Left lung (tissue), 10 donors: ENCODE data around the gene SUSD3. TPM values are rescaled to one million over a fixed set of nuclear protein-coding genes. Genes with fewer than 3 reads are reported as not detected.

Experiments used
- ATAC-seq: fragments of 200-7000 bp; cut with Tn5 transposase; one replicate; pipeline ENCODE4 v1.9.1; 2020; ENCODE audit warnings: moderate library complexity
- DNase-seq, 4 donors: peaks; one replicate each; pipeline ENCODE4 v3.0.0-alpha.2; 2013 to 2020
- H3K27ac ChIP-seq, 2 donors: fragments of 200-600 bp; sonication (generic) in 1 of 2; one replicate each; pipeline versions ENCODE4 v1.5.0 to v1.8.0; 2020 to 2021
- H3K27me3 ChIP-seq, 2 donors: fragments of 200-600 bp; sonication (generic) in 1 of 2; one replicate each; pipeline versions ENCODE4 v1.5.0 to v1.8.0; 2020 to 2021
- H3K36me3 ChIP-seq, 2 donors: fragments of 200-600 bp; sonication (generic) in 1 of 2; one replicate each; pipeline versions ENCODE4 v1.5.0 to v1.8.0; 2020 to 2021
- H3K4me1 ChIP-seq, 2 donors: fragments of 200-600 bp; one replicate each; pipeline ENCODE4 v1.8.0; 2021
- H3K4me3 ChIP-seq, 2 donors: fragments of 200-600 bp; sonication (generic) in 1 of 2; one replicate each; pipeline versions ENCODE4 v1.5.0 to v1.8.0; 2020 to 2021; ENCODE audit warnings: mild to moderate bottlenecking in 1 of 2
- H3K9me3 ChIP-seq, 2 donors: fragments of 200-600 bp; sonication (generic) in 1 of 2; one replicate each; pipeline versions ENCODE4 v1.5.0 to v1.8.0; 2020 to 2021
- CTCF ChIP-seq, 2 donors: fragments of 200-600 bp; sonication (generic) in 1 of 2; IDR thresholded peaks; one replicate each; pipeline versions ENCODE4 v1.5.0 to v1.8.0; 2021; ENCODE audit warnings: antibody characterized with exemption in 2 of 2
- intact Hi-C, 2 donors: fragments of 100-400 bp; cut with DNase I; formaldehyde crosslinking; loops; one replicate each; pipeline versions ENCODE4 v1.11.2 to v1.14.2; 2022
- polyA plus RNA-seq, 6 donors: library from polyadenylated mRNA; unstranded; fragments of 120-200 nt; gene quantifications; one replicate each; pipeline ENCODE4 v1.2.1, GENCODE V29; 2013; ENCODE audit not compliant: insufficient read length in 6 of 6
- total RNA-seq, 2 donors: library from RNA; stranded (reverse); fragmentation: NEBNext Ultra II Directional; extraction: Animal tissue kit (Norgen Biotek cat#: 25700); gene quantifications; one replicate each; pipeline ENCODE4 v1.2.1, GENCODE V29; 2021
- donor health status: DM: no; HTN: yes; CAD: no.
- donor health status: DM: no; HTN: no; CAD: no.

The SUSD3 gene
- total and polyA plus RNA-seq, 8 donors: 2.6 to 12.1 (median 5.3) TPM

GRCh38 chr9:93064392-93065134 lies 6.1 kb downstream of the SUSD3 start:
- Histone ChIP-seq H3K4me3 (no peak overlapping the region), H3K27ac (peak overlapping the region in 1 of 2 donors; percentile 46), H3K9me3 (no peaks in the 10 kb centered on the region), H3K4me1 (peaks cover 0 to 45% of the 10 kb centered on the region in 2 donors), H3K27me3 (no peaks in the 10 kb centered on the region), H3K36me3 (no peaks in the 10 kb centered on the region)
- intact Hi-C loops: no loop called here
- peak in 2 of 4 donors; percentile 64 to 83 for DNase-seq
- peak; percentile 51 for ATAC-seq
- no peak for TF ChIP-seq CTCF (IDR thresholded peaks at IDR 0.05)

GRCh38 chr9:93065135-93065720 lies 6.7 kb downstream of the SUSD3 start:
- peak; percentile 7 for ATAC-seq
- intact Hi-C loops: no loop called here
- no peaks in the 10 kb centered on the region for H3K36me3 ChIP-seq
- peaks cover 0 to 38% of the 10 kb centered on the region in 2 donors for H3K4me1 ChIP-seq
- no peak overlapping the region for H3K4me3 ChIP-seq
- no peaks in the 10 kb centered on the region for H3K9me3 ChIP-seq
- peak in 1 of 4 donors; percentile 68 for DNase-seq
- no peak for TF ChIP-seq CTCF (IDR thresholded peaks at IDR 0.05)
- no peaks in the 10 kb centered on the region for H3K27me3 ChIP-seq
- peak overlapping the region in 1 of 2 donors; percentile 46 for H3K27ac ChIP-seq

DNA sequence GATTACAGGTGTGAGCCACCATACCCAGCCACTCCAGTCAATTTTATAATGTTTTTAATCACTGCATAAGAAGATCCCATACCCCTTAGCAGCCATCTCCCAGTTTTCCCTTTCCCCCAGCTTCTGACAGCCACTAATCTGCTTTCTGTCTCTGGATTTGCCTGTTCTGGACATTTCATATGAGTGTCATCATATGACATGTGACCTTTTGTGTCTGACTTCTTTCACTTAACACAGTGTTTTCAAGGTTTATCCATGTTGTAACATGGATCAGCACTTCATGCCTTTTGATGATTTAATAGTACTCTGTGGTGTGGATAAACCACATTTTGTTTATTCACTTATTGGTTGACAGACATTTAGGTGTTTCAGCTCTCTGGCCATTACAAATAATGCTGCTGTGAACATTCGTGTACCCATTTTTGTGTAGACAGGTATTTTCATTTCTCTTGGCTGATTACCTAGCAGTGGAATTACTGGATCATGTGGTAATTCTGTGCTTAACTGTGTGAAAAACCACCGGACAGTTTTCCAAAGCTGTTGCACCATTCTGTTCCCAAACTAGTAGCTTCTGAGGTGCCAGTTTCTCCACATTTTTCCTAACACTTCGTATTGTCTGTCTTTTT lies 8.6 kb downstream of the SUSD3 start:
- H3K27ac ChIP-seq: no peak overlapping the region
- peaks cover 0 to 22% of the 10 kb centered on the region in 2 donors for H3K4me1 ChIP-seq
- H3K27me3 ChIP-seq: no peaks in the 10 kb centered on the region
- no peaks in the 10 kb centered on the region for H3K36me3 ChIP-seq
- TF ChIP-seq CTCF (IDR thresholded peaks at IDR 0.05): no peak
- DNase-seq (no peak), ATAC-seq (no peak)
- no peaks in the 10 kb centered on the region for H3K9me3 ChIP-seq
- H3K4me3 ChIP-seq: no peak overlapping the region
- intact Hi-C loops: no loop called here

GRCh38 chr9:93068956-93069355 lies 10.5 kb downstream of the SUSD3 start:
- Histone ChIP-seq H3K36me3 (no peaks in the 10 kb centered on the region), H3K9me3 (no peaks in the 10 kb centered on the region), H3K27ac (no peak overlapping the region), H3K27me3 (no peaks in the 10 kb centered on the region), H3K4me1 (peaks cover 6 to 29% of the 10 kb centered on the region in 2 donors), H3K4me3 (no peak overlapping the region)
- no peak for TF ChIP-seq CTCF (IDR thresholded peaks at IDR 0.05)
- no peak for DNase-seq
- ATAC-seq: no peak
- intact Hi-C loops: no loop called here

- no peaks in the 10 kb centered on the region for H3K9me3 ChIP-seq
- H3K4me1 ChIP-seq: peaks cover 6 to 9% of the 10 kb centered on the region in 2 donors
- intact Hi-C loops: no loop called here
- no peaks in the 10 kb centered on the region for H3K27me3 ChIP-seq
- TF ChIP-seq CTCF (IDR thresholded peaks at IDR 0.05): no peak
- no peak overlapping the region for H3K4me3 ChIP-seq
- DNase-seq (no peak), ATAC-seq (peak; percentile 24)
- H3K27ac ChIP-seq: no peak overlapping the region
- no peaks in the 10 kb centered on the region for H3K36me3 ChIP-seq
Observed at GRCh38 chr9:93071464-93071863, 13.0 kb downstream of the SUSD3 start.
